Measurements from ENCODE around the gene SGPP2.
"Not testable (repeated sequence)": the region's sequence is repeated elsewhere in the genome, so short reads cannot be mapped to it uniquely, and the experiment has no call there.

Gene SGPP2

DNA sequence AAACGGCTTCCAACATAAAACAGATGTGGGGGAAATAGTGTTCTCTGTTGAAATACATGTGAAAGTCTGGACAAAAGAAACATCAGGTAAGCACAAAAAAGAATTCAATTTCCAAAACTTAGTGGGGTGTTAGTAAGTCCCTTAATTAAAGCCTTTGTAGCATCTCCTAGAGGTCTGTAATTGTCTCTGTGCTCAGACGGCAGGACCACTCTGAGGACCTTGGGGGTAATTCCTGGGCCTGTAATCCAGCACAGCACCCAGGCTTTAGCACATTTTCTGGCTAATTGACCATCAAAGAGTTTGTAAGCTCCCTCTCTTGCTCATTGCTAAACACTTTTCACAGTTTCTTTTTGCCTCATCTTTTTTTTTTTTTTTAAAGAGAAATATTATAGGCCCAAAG is 151.3 kb downstream of the SGPP2 start:
- DNase-seq (ENCODE audit: low read depth in 2 of 3, low spot score in 1 of 3), result no peak

DNA sequence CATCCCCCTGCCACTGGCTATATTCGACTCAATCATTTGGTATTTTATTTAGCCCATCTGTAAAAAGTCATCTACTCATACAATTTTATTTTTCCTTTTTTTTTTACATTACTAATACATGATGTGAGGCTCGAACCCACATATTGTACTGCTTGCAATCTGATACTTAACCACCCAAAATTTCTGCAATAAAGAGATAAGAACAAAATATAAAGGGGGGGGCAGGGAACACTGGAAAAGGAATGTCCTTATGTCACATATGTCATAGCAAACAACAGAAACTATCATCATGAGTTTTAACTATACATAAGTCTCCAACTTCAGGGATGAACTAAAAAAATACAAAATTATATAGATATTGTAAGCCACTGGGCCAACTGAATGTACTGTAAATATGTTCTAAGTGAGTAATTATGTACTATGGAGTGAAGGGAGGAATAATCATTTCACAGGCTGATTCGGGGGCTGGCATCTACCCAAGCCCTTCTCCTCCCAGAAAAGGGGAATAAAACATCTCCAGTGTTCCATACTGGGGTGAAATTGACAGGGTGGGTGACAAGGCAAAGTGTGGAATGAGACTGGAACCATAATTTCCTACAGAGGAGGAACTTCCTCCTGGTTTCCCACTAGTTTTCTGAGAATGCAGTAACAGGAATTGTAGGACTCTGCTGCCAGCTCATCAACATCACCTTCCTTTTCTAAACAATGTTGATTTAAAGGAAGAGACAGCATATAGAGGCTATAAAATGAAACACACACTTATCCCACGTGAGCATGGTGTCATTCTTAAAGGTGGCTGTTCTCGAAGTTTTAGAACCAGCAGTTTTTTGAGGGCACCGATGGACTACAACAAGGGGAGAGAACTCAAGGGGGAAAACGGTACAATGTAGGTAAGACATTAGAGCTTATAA is 152.1 kb downstream of the SGPP2 start:
- DNase-seq (ENCODE audit: low read depth in 2 of 3, low spot score in 1 of 3), result no peak

DNA sequence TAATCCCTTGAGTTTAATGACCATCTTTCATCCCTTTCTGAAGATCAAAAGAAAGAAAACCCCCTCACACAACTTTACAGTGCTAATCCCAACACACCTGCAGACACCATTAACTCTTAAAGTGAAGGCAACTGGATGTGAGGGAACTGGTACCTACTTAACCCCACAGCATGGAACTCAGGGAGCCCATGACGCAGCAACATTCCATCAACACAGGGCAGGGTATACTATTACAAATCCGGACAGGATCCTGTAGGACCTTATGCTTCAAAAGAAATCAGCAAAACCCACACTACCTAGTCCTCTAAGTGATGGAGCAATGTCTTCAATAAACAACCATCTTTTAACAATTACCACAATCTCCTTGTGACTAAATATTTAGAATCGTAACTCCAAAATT is 153.0 kb downstream of the SGPP2 start:
- no peak for DNase-seq (ENCODE audit: low read depth in 2 of 3, low spot score in 1 of 3)

DNA sequence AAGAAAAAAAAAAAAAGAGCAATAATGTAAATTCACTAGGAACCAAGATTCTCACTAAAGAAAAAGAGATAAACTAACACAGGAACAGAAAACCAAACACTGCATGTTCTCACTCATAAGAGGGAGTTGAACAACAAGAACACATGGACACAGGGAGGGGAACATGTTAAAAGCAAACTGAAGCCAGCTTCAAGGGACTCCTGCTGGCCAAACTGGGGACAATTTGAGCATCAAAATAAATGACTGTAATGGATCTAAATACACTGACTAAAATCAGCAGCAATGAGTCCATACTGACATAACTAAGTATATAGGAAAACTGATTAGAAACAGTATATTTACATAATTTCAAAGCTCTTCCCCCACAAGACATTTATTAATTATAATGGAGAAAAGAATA is 158.6 kb downstream of the SGPP2 start:
- no peak for DNase-seq (ENCODE audit: low read depth in 2 of 3, low spot score in 1 of 3)

DNA sequence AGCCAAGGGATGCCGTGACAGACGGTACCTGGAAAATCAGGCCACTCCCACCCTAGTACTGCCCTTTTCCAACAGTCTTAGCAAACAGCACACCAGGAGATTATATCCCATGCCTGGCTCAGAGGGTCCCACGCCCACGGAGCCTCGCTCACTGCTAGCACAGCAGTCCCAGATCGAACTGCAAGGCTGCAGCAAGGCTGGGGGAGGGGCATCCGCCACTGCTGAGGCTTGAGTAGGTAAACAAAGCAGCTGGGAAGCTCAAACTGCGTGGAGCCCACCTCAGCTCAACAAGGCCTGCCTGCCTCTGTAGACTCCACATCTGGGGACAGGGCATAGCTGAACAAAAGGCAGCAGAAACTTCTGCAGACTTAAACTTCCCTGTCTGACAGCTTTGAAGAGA is 160.2 kb downstream of the SGPP2 start:
- DNase-seq (ENCODE audit: low read depth in 2 of 3, low spot score in 1 of 3), result not testable (repeated sequence)

DNA sequence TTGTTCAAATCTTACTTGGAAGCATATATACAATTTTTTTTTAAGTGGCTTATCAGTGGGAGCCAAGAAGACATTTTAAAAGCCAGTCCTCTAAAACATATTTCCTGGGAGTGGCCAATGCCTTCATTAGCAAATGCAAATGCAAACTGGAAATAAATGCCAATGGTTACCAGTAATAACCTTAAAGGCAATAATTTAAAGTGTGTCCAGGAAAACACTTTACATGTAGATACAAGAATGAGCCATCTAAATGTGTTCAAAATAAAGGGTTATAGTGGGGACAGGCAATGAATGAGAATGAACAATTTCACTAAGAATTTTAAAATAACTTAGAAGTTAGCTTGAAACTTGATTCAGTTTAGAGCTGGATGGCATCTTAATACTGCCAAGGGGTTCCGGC is 167.3 kb downstream of the SGPP2 start:
- no peak for DNase-seq (ENCODE audit: low read depth in 2 of 3, low spot score in 1 of 3)

DNA sequence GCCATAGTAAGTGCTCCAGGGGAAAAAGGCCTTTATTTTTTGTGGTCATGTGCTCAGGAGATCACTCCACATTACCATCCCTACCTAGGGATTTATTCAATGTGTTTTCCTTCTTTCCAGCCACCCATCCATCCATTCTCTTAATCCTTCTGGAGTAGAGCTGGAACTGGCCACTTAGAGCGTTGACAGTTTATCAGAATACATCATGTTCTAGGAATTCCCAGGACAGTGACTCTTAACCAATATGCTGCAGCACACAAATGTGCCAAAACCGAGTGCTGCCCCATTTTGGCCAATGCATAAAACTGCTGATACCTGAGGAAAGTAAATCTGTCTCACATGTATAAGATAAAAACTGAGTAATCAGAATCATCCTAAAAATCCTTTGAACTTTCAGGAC is 167.8 kb downstream of the SGPP2 start:
- no peak for DNase-seq (ENCODE audit: low read depth in 2 of 3, low spot score in 1 of 3)

DNA sequence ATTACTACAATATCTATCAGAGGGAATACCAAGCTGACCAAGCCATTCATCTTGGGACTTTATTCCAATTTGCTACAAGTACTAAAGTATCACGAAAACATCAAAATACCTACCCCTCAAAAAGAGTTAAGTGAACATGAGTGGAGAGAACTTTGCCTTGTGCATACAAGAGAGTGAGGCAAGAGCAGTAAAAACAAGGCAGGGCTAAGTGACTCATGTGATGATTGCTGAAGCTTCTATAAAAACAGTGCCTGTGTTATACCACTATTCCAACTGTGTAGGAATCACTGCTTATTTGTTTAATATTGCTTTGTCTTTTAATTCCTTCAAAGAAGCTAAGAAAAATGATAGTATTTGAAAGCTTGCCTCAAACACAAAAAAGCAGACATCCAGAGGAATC is 170.3 kb downstream of the SGPP2 start:
- DNase-seq (ENCODE audit: low read depth in 2 of 3, low spot score in 1 of 3), result no peak

DNA sequence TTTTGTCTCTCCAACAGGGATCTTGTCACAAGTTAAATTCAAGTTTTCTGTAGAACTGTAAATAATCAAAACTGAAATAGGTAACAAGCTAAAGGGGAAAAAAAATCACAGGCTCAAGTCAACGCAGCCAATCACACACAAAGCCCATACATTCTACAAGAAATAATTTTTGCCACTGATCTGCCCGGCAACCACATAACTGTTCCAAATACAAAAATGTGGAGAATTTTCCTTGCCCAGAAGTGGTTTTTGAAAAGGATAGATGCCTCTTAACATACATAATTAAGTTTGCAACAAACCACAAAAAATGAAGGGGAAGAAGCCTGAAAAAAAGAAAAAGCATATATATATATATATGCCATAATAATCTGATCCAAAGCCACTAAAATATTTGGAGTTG is 171.2 kb downstream of the SGPP2 start:
- DNase-seq (ENCODE audit: low read depth in 2 of 3, low spot score in 1 of 3), result no peak

DNA sequence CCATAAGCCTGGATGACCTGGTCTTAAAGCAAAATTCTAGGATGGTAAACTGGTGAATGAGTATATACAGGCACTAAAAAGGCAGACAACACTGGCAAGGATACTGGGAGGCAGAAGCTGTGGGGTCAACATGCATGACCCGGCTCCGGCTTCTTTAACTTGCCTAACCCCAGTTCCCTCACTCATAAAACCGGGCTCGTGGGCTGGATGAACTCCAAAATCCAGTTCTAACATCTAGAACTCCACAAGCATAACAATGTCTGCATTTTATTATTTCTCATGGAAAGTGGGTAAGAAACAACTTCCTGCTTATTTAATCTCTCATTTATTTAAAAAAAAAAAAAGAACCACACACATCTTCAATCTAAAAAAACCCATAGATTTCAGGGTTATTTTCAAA is 174.3 kb downstream of the SGPP2 start:
- no peak for DNase-seq (ENCODE audit: low read depth in 2 of 3, low spot score in 1 of 3)

DNA sequence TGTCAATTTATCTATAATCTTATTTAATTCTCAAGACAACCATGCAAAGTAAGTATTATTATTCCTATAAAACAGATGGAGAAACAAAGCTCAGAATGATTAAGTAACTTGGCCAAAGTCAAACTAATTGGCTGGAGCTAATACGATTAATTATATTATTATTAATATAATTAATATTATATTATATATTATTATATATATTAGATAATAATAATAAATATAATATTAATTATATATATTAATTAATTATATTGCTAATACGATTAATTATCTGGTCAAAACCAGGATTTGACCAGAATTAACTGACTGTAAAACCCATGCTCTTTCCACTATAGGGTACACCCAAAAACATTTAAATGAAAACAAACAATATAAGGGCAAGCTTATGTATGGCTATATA is 179.2 kb downstream of the SGPP2 start:
- no peak for DNase-seq (ENCODE audit: low read depth in 2 of 3, low spot score in 1 of 3)

DNA sequence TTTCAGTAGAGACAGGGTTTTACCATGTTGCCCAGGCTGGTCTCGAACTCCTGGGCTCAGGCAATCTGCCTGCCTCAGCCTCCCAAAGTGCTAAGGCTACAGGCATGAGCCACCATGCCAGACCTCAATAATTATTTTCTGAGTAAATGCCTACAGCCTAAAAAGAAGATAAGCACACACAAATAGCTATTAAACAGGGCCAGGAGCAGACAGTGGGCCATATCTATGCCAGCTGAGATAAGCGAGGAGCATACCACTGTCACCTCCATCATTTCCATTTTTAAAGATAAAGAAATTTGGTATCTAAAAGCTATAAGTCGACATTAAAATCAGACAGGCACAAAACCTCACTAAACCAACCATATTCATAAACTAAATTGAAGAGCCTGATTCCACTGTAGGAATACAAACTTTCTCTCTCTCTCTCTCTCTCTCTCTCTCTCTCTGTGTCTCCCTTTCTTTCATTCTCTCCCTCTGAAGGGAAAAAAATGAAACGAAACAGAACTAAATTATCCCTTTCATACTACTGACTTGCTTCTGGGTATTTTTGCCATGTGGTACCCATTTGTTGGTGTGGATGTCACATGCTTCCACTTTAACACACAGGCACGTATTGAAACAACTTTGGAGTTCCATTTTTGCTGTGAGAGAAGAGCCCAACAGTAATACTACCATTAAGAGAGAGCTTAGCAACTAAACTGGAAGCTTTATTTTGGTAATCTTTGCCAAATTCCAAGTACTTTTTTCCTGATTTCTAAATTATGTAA is 180.6 kb downstream of the SGPP2 start:
- DNase-seq (ENCODE audit: low read depth in 2 of 3, low spot score in 1 of 3), result no peak

DNA sequence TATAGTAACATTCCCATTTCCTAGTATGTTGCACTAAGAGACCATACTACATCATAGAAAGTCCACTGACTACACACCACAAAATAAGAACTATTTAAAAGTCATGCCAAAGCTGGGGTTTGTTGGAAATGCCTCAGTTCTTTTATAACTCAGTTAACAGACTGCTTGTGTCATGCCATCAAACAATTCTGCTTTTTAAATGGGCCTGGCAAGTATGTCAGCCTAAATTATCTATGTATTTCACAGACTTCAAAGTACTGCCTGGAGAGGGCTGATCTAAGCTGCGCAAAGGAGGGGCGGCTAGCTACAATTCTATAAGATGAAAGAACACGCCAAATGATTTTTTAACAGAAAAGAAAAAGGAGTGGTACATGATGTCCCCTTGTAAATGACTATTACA is 182.0 kb downstream of the SGPP2 start:
- DNase-seq (ENCODE audit: low read depth in 2 of 3, low spot score in 1 of 3), result no peak

DNA sequence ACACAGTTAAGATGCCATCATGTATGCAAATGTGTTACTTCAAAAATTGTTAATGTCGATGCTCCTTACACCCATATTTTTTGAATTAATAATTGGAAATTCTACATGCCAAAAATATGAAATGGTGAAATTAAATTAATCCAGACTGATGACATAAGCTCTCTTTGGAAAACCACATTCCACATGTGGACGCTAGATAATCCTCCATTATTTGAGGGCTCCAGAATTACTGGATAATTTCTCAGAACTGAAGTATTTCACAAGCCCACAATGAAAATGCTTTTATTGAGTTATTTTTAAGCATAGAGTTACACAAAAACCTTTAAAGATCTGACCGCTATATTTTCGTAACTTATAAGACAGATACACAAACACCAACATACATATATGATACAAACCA is 183.7 kb downstream of the SGPP2 start:
- DNase-seq (ENCODE audit: low read depth in 2 of 3, low spot score in 1 of 3), result no peak

DNA sequence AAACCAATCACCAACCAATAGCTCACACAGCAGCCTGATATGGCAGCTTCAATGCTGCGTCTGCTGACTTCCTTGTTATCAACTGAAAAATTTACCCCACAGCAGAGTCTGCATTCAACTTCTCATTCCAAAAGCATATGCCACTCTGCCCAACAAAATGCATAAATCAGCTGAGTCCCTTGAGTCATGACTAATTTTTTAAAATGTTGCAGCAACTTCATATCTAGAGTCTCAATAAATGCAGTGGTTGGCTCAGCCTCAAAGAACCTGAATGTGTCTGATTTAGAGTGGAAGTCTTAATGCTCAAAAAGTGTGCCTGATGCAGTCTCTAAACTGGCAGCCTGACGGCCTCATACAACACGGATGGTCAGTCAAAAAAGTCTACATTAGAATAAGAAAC is 185.0 kb downstream of the SGPP2 start:
- no peak for DNase-seq (ENCODE audit: low read depth in 2 of 3, low spot score in 1 of 3)
